ENCODE measurements around the gene DPM3.
A peak's percentile ranks its signal among the peaks of the same experiment; 100 is the strongest.

Gene DPM3

DNA sequence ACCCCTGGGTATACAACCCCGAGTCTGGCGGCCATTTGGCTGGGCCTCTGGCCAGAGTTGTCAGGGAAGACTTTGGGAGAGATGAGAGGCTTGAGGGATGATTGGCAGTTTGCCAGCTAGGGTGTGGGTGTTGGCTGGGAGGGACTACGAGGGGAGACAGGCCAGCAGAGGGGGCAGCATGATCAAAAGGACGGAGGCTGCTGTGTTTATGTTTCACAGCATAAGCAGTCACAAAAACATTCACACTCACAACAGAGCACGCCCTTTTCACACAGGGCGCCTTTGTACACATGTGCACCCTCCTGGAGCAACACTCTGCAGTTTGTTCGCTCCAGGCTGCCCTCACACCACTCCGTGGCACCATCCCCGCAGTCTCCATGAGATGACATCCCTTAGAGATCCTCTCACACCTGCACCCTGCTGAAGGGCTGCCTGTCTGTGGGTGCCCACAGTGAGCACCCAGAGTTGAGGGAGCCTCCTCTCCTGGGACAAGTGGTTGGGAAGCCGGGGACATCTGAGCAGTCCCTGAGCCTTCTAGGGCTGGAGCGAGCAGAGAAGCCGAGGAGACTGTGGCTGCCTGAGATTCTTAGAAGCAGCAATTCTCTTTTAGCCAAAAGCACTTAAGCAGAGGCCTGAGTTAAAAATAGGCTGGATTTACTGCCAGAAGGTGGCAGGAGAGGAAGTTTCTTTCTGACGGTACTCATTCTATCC lies 46.3 kb downstream of the DPM3 start:
- peak in 1 of 2 experiments; percentile 26 for DNase-seq (ENCODE audit: low read depth in 1 of 2, low spot score in 1 of 2)
- Histone ChIP-seq H3K4me3 (replicated peaks; ENCODE audit: insufficient read depth, low read length) (no peak overlapping the region), H3K27ac (replicated peaks) (no peak overlapping the region), H3K27me3 (ENCODE audit: insufficient read depth, poor library complexity, severe bottlenecking) (peaks cover 3% of the 10 kb centered on the region)
- TF ChIP-seq POLR2AphosphoS5 (IDR thresholded peaks at IDR 0.05; ENCODE audit: low read depth), result no peak
- TF ChIP-seq, protein P1, sequence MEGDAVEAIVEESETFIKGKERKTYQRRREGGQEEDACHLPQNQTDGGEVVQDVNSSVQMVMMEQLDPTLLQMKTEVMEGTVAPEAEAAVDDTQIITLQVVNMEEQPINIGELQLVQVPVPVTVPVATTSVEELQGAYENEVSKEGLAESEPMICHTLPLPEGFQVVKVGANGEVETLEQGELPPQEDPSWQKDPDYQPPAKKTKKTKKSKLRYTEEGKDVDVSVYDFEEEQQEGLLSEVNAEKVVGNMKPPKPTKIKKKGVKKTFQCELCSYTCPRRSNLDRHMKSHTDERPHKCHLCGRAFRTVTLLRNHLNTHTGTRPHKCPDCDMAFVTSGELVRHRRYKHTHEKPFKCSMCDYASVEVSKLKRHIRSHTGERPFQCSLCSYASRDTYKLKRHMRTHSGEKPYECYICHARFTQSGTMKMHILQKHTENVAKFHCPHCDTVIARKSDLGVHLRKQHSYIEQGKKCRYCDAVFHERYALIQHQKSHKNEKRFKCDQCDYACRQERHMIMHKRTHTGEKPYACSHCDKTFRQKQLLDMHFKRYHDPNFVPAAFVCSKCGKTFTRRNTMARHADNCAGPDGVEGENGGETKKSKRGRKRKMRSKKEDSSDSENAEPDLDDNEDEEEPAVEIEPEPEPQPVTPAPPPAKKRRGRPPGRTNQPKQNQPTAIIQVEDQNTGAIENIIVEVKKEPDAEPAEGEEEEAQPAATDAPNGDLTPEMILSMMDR (IDR thresholded peaks at IDR 0.05; ENCODE audit: insufficient read depth, low read length), result peak; percentile 18

DNA sequence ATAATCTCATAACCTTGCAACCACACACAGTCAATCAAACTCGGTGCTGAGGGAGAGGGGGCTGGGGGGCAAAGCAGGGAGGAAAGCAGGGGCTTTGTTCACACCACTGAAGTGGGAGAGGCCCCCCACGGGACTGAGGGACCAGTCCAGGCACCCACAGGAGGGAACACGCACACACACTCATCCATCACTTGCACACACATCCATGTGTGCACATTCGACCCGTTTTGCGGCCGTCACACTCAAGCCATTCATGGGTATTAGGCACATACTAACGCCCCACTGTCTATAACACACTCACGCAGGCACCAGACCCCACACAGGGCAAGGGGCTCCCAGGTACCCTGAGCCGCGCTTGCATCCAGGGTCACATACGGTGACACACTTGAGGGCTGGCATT lies 47.7 kb downstream of the DPM3 start:
- Histone ChIP-seq H3K27me3 (ENCODE audit: insufficient read depth, poor library complexity, severe bottlenecking) (peaks cover 3% of the 10 kb centered on the region), H3K4me3 (replicated peaks; ENCODE audit: insufficient read depth, low read length) (no peak overlapping the region), H3K27ac (replicated peaks) (no peak overlapping the region)
- TF ChIP-seq SPI1 (IDR thresholded peaks at IDR 0.05; ENCODE audit: borderline replicate concordance, low read depth), result no peak
- TF ChIP-seq, protein P2, sequence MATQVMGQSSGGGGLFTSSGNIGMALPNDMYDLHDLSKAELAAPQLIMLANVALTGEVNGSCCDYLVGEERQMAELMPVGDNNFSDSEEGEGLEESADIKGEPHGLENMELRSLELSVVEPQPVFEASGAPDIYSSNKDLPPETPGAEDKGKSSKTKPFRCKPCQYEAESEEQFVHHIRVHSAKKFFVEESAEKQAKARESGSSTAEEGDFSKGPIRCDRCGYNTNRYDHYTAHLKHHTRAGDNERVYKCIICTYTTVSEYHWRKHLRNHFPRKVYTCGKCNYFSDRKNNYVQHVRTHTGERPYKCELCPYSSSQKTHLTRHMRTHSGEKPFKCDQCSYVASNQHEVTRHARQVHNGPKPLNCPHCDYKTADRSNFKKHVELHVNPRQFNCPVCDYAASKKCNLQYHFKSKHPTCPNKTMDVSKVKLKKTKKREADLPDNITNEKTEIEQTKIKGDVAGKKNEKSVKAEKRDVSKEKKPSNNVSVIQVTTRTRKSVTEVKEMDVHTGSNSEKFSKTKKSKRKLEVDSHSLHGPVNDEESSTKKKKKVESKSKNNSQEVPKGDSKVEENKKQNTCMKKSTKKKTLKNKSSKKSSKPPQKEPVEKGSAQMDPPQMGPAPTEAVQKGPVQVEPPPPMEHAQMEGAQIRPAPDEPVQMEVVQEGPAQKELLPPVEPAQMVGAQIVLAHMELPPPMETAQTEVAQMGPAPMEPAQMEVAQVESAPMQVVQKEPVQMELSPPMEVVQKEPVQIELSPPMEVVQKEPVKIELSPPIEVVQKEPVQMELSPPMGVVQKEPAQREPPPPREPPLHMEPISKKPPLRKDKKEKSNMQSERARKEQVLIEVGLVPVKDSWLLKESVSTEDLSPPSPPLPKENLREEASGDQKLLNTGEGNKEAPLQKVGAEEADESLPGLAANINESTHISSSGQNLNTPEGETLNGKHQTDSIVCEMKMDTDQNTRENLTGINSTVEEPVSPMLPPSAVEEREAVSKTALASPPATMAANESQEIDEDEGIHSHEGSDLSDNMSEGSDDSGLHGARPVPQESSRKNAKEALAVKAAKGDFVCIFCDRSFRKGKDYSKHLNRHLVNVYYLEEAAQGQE (IDR thresholded peaks at IDR 0.05; ENCODE audit: insufficient replicate concordance, low read depth), result no peak
- TF ChIP-seq, protein P1 (IDR thresholded peaks at IDR 0.05; ENCODE audit: insufficient read depth, low read length), result no peak
- TF ChIP-seq POLR2AphosphoS5 (IDR thresholded peaks at IDR 0.05; ENCODE audit: low read depth), result no peak
- TF ChIP-seq GABPA (IDR thresholded peaks at IDR 0.05; ENCODE audit: low read depth), result no peak
- no peak for DNase-seq (ENCODE audit: low read depth in 1 of 2, low spot score in 1 of 2)

DNA sequence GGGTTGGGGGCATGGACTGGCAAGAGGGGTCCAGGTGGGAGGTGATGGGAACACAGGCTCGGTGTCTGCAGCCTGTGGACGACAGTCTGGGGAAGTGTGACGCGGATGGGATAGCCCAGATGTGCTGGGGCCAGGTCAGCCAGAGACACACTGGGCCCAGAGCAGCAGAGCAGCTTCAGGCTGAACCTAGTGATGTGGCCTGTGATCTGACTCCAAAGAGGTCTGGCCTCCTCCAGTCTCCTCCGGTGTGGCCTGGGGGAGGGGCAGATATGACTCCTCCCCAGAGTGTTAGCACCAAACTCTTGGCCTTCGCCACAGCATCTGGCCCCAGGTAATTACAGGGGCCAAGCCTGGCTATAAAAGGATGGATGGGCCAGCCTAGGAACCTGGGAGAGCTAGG lies 48.2 kb downstream of the DPM3 start:
- TF ChIP-seq GABPA (IDR thresholded peaks at IDR 0.05; ENCODE audit: low read depth) (no peak), SPI1 (IDR thresholded peaks at IDR 0.05; ENCODE audit: borderline replicate concordance, low read depth) (no peak), POLR2AphosphoS5 (IDR thresholded peaks at IDR 0.05; ENCODE audit: low read depth) (no peak)
- TF ChIP-seq, protein P2 (IDR thresholded peaks at IDR 0.05; ENCODE audit: insufficient replicate concordance, low read depth), result no peak
- TF ChIP-seq, protein P1 (IDR thresholded peaks at IDR 0.05; ENCODE audit: insufficient read depth, low read length), result no peak
- Histone ChIP-seq H3K4me3 (replicated peaks; ENCODE audit: insufficient read depth, low read length) (no peak overlapping the region), H3K27ac (replicated peaks) (no peak overlapping the region), H3K27me3 (ENCODE audit: insufficient read depth, poor library complexity, severe bottlenecking) (peaks cover 3% of the 10 kb centered on the region)
- no peak for DNase-seq (ENCODE audit: low read depth in 1 of 2, low spot score in 1 of 2)
